ENCODE measurements around the gene ZNF235.
"Not testable (repeated sequence)": the region's sequence is repeated elsewhere in the genome, so short reads cannot be mapped to it uniquely, and the experiment has no call there.

Gene ZNF235

GRCh38 chr19:44304659-44305193 lies at the start of gene ZNF235:
Gene ZNF235, minus strand, starts transcription at chr19:44305025. Its CDS starts 1,621 bp downstream, at chr19:44303404.
- peak; percentile 62 for DNase-seq

GRCh38 chr19:44346556-44346955 lies 41.7 kb upstream of the ZNF235 start:
- no peak for DNase-seq

- DNase-seq: no peak
These were observed 41.1 kb upstream of the ZNF235 start for GRCh38 chr19:44345959-44346358.

GRCh38 chr19:44344255-44344654 lies 39.4 kb upstream of the ZNF235 start:
- DNase-seq: no peak

- DNase-seq: no peak
These were observed 37.0 kb upstream of the ZNF235 start for GRCh38 chr19:44341794-44342193.

GRCh38 chr19:44334639-44335038 lies 29.8 kb upstream of the ZNF235 start:
- DNase-seq: not testable (repeated sequence)

- DNase-seq: no peak
These were observed 27.3 kb upstream of the ZNF235 start for GRCh38 chr19:44332145-44332544.

GRCh38 chr19:44315883-44316282 lies 11.1 kb upstream of the ZNF235 start:
- no peak for DNase-seq

GRCh38 chr19:44313231-44313630 lies 8.4 kb upstream of the ZNF235 start:
- DNase-seq: no peak

GRCh38 chr19:44308011-44308410 lies 3.2 kb upstream of the ZNF235 start:
- no peak for DNase-seq

- DNase-seq: no peak
These were observed 1.5 kb upstream of the ZNF235 start for GRCh38 chr19:44306283-44306682.

GRCh38 chr19:44305457-44305856 lies 632 bp upstream of the ZNF235 start:
- no peak for DNase-seq

- no peak for DNase-seq
These were observed 753 bp downstream of the ZNF235 start for GRCh38 chr19:44303976-44304568.

GRCh38 chr19:44303320-44303719 lies 1.5 kb downstream of the ZNF235 start:
- no peak for DNase-seq

- DNase-seq: no peak
These were observed 19.9 kb downstream of the ZNF235 start for GRCh38 chr19:44284968-44285367.

- DNase-seq: no peak
These were observed 22.0 kb downstream of the ZNF235 start for GRCh38 chr19:44282846-44283245.

GRCh38 chr19:44280916-44281315 lies 23.9 kb downstream of the ZNF235 start:
- no peak for DNase-seq

- DNase-seq: no peak
These were observed 26.6 kb downstream of the ZNF235 start for GRCh38 chr19:44278181-44278690.

GRCh38 chr19:44277331-44277730 lies 27.5 kb downstream of the ZNF235 start:
- no peak for DNase-seq

- no peak for DNase-seq
These were observed 44.0 kb downstream of the ZNF235 start for GRCh38 chr19:44260695-44261446.

GRCh38 chr19:44260343-44260681 lies 44.5 kb downstream of the ZNF235 start:
- DNase-seq: no peak

GRCh38 chr19:44258835-44259413 lies 45.9 kb downstream of the ZNF235 start:
- no peak for DNase-seq

- no peak for DNase-seq
These were observed 46.7 kb downstream of the ZNF235 start for GRCh38 chr19:44258136-44258535.

Measured in activated effector memory CD4-positive, alpha-beta T cell treated with Interleukin-2 at 50 U/mL for 16 hours (primary cell).